LNCaP clone FGC (cell line): ENCODE data around the gene WWP2.

Source experiments
- DNase-seq: peaks from one replicate; pipeline ENCODE4 v3.0.0-alpha.2; 2011; ENCODE audit warnings: low read depth
- H3K4me3 ChIP-seq: 2 replicates; pipeline ENCODE4 v1.5.1; 2011; ENCODE audit warnings: mild to moderate bottlenecking, low read depth, low read length, control low read depth
- TF ChIP-seq, protein P1 (sequence below): IDR thresholded peaks from 2 replicates; pipeline ENCODE4 v1.5.1; 2012; ENCODE audit warnings: mild to moderate bottlenecking; ENCODE audit not compliant: control insufficient read depth, insufficient read depth; ENCODE audit errors: extremely low read depth

Gene WWP2

DNA sequence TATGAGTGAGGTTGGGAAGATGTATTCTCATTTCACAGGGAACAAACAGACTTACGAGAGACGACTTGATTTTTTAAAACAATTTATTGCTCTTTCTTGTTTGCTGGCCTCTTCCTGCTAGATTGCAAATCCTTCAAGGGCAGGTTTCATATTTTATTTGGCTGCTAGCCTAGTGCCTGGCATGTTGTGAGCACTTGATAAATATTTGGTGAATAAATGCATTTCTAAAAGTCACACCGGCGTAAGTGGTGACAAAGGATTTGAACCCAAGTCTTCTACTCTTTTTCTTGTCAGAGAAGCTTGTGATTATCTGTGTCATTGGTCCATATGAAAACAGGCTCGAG, 1.4 kb downstream of the WWP2 start:
- peak overlapping the region; percentile 94 for H3K4me3 ChIP-seq
- TF ChIP-seq, protein P1, sequence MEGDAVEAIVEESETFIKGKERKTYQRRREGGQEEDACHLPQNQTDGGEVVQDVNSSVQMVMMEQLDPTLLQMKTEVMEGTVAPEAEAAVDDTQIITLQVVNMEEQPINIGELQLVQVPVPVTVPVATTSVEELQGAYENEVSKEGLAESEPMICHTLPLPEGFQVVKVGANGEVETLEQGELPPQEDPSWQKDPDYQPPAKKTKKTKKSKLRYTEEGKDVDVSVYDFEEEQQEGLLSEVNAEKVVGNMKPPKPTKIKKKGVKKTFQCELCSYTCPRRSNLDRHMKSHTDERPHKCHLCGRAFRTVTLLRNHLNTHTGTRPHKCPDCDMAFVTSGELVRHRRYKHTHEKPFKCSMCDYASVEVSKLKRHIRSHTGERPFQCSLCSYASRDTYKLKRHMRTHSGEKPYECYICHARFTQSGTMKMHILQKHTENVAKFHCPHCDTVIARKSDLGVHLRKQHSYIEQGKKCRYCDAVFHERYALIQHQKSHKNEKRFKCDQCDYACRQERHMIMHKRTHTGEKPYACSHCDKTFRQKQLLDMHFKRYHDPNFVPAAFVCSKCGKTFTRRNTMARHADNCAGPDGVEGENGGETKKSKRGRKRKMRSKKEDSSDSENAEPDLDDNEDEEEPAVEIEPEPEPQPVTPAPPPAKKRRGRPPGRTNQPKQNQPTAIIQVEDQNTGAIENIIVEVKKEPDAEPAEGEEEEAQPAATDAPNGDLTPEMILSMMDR, result no peak
- peak; percentile 90 for DNase-seq

DNA sequence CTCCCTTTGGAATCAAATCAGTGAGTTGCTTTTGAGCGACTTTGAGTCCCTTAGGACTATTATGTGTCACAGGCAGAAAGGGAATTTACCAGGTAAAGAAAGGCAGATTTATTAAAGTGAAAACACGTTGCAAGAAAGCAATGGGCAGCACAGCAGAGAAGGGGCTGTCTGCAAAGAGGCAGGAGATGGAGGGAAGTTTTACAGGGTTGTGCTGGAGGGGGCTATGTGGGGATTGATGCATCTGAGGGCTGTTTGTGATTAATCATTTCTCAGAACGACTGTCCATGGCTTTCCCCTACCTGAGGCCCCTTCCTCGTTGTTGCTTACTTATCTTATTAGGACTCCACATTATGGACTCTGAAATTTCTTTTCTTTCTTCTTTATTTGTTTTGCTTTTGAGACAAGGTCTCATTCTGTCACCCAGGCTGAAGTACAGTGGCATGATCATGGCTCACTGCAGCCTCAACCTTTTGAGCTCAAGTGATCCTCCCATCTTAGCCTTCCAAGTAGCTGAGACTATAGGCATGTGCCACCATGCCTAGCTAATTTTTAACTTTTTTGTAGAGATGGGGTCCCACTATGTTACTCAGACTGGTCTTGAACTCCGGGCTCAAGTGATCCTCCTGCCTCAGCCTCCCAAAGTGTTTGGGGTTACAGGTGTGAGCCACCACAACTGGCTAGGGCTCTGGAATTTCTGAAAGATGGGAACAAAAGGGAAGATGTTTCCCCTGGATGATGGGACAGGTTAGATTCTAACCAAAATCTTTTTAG, 5.5 kb downstream of the WWP2 start:
- no peak for DNase-seq
- TF ChIP-seq, protein P1, result no peak
- H3K4me3 ChIP-seq, result no peak overlapping the region

DNA sequence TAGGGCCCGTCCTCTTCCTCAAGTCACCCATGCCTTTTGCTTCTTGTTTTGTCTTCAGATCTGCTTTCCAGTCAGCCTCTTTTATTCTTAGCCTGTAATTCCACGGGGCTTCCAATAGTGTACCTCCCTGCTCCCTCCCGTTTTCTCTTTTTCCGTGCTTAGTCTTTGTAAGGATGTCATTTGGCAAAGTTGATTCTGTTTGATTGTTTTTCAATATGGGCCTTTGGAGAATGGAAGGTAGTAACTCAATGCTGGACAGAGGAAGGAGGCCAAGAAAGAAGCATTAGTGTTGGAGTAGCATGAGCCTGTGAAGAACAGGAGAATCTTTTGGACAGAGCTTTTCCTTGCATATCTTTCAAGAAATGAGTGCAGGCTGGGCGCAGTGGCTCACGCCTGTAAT, 6.5 kb downstream of the WWP2 start:
- H3K4me3 ChIP-seq, result no peak overlapping the region
- TF ChIP-seq, protein P1, result no peak
- DNase-seq, result no peak

DNA sequence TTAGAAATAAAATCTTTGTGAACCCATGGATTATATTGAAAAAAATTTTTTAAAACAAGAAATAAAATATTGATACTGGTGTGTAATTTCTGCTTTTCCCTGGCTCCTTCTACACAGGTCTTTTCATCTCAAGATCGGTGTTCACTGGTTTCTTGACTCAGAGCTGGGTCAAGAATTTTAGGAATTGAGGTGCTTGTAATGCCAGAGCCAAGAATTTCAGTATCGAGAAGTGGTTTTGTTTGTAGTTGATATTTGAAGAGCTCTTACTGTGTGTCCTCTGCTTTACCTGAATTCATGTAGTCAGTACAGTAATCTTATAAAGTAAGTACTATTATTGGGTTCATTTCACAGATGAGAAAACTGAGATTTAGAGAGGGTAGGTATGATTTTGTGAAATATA, 7.3 kb downstream of the WWP2 start:
- no peak overlapping the region for H3K4me3 ChIP-seq
- DNase-seq, result no peak
- TF ChIP-seq, protein P1, result no peak

DNA sequence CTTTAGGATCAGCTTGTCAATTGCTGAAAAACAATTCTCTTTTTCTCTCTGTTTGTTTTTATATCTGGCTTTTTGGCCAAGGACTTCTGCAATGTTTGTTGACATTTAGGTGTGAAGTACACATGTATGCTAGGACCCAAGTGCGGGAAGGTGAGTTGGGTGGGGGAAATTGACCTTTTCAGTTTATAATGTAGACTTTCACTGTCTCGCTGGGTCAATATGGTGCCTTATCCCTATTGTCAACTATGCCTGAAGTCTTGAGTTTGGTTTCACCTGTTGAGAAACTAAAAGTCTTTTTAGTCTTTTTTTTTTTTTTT, 9.5 kb downstream of the WWP2 start:
- TF ChIP-seq, protein P1, result no peak
- H3K4me3 ChIP-seq, result no peak overlapping the region
- no peak for DNase-seq

DNA sequence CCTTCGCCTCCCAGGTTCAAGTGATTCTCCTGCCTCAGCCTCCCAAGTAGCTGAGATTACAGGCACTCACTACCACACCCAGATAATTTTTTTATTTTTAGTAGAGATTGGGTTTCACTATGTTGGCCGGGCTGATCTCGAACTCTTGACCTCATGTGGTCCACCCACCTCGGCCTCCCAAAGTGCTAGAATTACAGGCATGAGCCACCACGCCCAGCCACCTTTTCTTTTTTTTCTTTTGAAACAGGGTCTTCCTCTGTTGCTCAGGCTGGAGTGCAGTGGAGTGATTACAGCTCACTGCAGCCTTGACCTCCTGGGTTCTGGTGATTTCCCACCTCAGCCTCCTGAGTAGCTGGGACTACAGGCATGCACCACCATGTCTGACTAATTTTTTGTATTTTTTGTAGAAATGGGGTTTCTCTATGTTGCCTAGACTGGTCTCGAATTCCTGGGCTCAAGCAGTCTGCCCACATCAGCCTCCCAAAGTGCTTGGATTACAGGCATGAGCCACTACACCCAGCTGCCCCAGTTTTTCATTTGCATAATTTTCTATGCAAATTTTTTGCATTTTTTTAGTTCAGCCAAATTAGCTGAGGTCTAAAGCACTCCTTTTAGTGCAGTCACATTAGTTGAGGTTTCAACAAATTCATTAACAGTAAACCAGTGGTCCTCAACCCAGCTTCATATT, 11.3 kb downstream of the WWP2 start:
- TF ChIP-seq, protein P1, result no peak
- DNase-seq, result no peak
- H3K4me3 ChIP-seq, result no peak overlapping the region

DNA sequence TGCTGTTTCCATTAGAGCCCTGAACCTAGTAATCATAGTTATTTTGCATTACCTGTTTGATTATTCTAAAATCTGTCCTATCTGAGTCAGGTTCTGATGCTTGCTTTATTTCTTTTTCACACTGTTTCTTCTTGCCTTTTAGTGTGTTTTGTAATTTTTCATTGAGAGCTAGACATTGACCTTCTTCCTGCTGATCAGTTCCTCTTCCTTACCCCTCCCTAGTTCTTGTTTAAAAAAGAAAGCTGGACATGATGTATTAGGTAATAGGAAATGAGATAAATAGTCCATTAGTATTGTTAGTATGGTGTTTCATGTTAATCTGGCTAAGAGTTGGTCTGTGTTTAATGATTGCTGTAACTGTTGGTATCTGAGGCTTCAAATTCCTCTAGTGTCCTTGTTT, 13.4 kb downstream of the WWP2 start:
- no peak overlapping the region for H3K4me3 ChIP-seq
- no peak for DNase-seq
- TF ChIP-seq, protein P1, result no peak
